ENCODE data around the gene HOXB3.
A peak's percentile ranks its signal among the peaks of the same experiment; 100 is the strongest.

HOXB3 gene

DNA sequence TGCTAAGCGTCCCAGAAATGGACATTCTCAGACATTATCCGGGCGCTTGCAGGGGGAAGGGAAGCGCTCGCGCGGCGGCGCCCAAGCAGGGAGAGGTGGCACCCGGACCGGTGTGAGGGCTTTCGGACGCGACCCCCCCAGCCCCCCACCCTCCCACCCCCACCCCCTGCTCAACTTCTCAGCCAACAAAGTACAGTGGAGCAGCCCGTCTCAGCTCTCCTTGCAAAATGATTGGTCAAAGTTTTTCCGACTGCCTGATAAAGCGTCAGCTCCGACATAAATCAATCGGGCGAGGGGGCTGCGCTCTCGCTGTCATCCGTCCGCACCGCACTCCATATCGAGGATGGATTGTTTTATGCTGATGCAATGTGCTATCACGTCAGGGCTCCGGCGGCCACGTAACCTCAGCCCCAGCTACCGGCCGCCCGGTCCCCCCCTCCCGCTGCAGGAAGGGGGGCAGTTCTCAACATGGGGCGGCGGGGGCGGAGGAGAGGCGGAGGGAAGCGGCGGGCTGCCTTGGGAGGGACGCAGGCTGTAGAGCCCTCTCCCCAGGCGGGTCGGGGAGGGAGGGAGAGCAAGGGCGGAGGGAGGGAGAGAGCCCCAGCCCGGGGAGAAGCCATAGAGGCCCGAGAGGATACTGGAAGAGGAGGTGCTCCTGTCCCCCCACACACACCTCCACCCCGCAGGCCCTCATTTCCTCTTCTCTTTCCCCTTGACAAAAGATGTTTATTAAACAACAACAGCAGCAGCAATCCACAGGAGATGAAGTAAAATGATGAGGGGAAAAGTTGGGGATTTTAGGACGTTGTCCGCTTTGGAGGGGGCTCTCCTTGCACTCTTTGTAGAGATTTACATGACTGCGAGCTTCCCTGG lies 36.4 kb upstream of the HOXB3 start, which contains the start of gene HOXB9:
Gene HOXB9, minus strand, starts transcription at position 114 of the 873 bp plus-strand sequence. Its CDS starts 89 bp downstream, at position 25.
- no peak for DNase-seq (ENCODE audit: extremely low read depth in 1 of 2, low read depth in 1 of 2)

DNA sequence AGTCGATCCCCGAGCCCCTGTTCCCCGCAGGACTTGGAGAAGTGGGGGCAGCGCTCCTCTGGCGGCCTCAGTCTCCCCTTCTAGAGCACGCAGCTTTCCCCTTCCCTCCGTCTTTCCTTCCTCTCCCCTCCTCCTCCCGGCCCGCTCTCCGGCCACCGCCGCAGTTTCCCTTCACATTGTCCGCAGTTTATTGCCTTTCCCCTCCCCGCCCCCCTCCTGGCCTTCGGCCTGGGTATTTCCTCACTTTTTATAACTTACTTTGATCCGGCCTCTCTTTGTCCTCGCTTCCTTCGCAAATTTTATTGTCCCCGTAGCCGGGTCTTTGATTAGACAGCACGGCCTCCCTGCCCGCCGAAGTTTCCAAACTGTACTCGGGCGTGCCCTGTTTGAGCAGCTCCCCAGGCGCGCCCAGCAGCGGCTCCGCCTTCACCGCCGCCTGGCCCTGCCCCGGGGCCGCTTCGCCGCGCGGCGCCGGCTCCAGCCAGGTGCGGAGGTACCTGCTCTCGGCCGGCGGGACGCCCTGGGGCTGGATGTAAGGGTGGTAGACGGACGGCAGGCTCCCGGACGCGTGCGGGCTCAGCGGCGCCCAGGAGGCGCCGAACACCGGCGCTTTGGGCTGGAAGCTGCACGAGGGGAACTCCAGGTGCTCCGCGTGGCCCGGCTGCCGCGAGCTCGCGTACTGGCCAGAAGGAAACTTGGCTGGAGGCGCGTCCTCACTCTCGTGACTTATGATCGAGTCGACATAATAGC lies 35.6 kb upstream of the HOXB3 start:
- no peak for DNase-seq (ENCODE audit: extremely low read depth in 1 of 2, low read depth in 1 of 2)

DNA sequence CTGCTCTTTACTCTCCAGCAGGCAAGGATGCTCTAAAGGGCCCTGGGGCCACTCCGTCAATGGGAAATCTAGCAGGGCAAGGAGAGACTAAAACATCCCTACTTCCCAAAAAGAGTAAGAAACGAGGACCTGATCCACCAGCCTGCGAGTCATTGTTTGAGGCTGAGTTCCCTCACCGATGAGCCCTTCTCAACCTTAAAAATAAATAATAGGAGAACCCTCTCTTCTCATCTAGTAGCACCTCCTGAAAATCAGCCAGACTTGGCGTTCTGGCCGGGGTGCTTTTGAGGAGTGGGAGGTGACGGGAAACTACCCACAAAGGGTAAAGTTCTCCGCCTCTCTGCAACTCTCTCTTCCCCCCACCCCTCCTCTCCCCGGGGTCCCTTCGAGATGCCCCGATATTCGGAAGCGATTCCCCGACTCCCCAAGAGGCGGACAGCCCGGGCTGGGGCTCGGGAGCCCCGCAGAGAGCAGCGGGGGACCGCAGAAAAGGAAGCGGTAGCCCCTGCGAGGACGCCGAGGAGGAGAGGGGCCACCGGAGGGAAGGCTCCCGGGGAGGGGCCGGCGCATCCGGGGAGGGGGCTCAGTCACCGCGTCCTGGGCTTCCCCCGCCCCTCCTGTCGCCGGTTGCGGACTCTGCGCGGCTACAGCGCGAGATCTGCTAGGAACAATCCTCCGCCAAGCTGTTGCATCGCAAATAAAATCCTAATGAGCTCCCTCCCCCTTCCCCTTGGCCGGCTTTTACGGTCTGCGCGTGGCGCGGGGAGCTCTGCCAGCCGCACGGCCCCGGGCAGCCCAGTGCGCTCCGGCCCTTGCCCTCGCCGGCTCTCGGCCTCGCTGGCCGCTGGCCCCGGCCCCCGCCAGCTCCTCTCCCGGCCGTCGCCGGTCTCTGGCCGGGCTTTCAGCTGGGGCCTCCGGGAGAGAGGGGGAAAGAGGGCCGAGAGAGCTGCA lies 34.8 kb upstream of the HOXB3 start:
- no peak for DNase-seq (ENCODE audit: extremely low read depth in 1 of 2, low read depth in 1 of 2)

DNA sequence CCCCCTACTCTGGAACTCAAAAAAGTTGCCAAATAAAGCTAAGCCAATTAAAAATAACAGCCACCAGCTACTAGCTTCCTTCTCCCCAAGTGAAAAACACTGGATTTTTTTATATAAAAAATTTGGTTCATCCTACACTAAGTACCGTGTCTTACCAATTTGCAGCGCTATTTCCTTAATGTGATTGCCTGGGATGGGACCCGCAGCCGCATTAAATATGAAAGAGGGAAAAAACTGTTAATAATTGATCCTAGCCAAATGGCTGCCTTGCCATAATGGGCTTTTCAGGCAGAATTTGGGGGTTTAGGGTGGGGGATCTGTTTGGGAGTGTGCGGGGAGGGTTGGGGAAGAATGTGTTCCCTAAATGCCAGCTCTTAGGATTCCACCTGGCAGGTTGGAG lies 34.1 kb upstream of the HOXB3 start:
- no peak for DNase-seq (ENCODE audit: extremely low read depth in 1 of 2, low read depth in 1 of 2)

DNA sequence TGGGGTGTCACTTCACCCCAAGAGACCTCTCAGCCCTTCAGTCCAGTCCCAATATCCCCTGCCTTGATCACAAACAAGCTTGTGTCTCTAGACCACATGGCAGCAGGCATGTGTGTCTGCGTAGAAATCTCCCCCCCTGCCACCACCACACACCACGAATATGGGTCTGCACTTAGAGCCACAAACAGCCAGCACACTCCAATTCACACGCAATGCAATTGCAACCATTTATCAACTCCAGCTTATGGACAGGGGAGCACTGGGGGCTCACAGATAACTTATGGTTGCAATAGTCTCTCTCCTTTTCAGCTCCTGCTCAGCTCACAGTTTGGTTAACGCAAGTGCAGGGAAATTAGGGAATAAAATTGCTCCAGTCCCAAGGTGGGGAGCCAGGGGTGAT lies 33.5 kb upstream of the HOXB3 start:
- no peak for DNase-seq (ENCODE audit: extremely low read depth in 1 of 2, low read depth in 1 of 2)

DNA sequence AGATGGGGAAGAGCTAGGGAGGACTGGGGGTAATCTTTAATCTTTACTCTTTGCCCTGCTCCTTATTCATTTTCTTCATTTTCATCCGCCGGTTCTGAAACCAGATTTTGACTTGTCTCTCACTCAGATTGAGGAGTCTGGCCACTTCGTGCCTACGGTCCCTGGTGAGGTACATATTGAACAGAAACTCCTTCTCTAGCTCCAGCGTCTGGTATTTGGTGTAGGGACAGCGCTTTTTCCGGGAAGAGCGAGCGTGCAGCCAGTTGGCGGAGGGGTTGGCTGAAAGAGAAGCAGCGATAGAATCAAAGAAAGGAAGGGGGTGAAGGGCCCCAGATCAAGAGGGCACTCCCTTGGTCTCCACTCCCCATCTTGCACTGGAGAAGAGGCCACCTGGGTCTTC lies 32.8 kb upstream of the HOXB3 start:
- no peak for DNase-seq (ENCODE audit: extremely low read depth in 1 of 2, low read depth in 1 of 2)

DNA sequence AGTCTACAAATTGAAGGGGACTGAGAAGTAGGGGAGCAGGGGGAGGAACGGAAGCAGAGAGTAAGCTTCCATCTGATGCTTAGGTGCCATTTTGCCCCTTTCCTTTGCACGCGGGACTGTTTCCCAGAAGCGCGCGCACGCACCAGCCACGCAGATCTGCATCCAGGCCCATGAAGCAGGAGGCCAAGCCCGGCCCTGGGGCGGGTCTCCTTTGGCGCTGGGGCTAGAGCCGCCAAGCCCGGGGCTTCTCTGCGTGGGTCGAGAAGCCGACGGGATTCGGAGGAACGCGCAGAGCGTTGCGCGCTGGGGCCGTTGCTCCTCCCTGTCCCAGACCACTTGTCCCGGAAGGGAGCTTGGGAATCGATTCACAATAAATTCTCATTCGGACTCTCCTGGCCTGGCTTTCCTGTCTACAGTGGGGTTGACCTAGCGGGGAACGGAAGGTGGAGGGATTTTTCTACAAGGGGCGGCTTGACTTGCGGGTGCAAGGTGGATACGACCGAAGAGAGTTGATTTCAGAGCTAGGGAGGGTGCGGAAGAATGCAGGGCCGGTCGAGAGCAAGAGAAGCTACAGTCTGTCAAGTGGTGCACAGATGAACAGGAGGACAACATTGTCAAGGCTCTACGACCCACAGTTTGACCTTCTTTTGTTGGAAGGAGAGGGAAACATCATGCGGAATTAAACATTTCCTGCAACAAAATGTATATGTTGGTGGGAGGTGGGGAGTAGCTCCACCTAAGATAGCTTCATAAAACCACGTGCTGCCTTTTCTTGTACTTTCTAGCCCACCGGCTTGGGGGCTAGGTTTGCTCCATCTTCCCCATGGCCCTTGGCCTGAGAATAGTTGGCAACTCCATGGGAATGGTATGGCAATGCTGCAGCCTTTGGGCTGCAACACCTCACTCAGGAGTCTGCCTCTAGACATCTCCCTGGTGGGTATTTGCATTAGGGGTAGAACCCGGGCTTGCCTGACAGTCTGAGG lies 31.7 kb upstream of the HOXB3 start:
- no peak for DNase-seq (ENCODE audit: extremely low read depth in 1 of 2, low read depth in 1 of 2)

DNA sequence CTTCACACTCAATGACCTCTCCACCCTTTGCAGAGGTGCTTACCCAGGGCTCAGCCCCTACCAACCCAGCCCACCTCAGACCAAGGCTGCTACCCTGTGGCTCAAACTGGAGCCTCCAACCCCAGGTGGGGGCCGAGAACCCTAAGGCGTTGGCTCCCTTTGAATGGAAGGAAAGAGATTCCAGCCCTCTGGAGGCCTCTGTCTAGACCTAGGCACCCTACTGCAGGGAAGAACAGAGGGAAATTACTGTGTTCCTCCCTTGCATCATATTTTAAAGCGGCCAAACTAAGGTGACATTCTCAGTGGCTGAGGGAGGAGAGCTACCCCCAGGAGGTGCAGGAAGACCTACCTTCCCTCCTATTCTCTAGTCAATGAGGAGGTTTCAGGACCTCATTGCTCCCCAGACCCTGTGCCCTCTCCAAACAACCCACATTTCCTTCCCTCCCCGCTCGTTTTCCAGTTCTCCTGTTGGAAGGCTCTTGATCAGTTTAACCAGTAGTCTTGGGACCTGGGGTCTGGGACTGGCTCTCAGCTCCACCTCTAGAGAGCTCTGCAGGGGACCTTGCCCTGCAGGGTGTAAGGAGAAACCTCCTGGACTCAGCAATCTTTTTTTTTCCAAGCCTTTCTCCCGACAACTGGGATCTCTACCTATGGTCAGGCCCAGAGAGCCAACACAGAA lies 30.6 kb upstream of the HOXB3 start:
- DNase-seq (ENCODE audit: extremely low read depth in 1 of 2, low read depth in 1 of 2): no peak

DNA sequence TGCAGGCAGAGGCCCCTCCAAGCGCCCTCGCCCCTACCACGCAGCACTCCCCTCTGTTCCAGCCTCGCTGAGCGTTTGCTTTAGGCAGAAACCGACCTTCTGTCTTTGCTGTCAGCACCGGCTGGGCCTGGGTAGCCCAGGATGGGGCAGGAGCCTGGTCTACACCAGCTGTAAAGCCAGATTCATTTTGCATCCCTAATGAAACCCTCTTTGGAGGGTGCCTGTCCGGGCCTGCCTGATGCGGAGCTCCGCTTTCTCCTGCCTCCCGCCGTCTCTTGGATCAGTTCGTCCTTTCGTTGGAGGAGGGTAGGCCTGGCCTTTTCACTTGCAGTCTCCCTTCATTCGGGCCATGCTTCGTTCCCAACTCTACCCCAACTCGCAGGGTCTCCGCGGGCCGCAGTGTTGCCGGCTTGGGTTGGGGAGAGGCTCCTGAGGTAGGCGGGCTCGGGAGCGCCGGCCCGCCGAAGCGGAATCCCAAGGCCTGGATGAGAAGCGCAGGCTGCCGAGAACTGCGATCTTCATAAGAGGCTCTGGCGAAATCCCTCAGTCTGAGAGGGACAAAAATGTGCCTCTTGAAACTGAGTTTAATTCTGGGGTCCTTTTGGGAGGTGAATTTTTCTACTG lies 29.9 kb upstream of the HOXB3 start:
- DNase-seq (ENCODE audit: extremely low read depth in 1 of 2, low read depth in 1 of 2): no peak

DNA sequence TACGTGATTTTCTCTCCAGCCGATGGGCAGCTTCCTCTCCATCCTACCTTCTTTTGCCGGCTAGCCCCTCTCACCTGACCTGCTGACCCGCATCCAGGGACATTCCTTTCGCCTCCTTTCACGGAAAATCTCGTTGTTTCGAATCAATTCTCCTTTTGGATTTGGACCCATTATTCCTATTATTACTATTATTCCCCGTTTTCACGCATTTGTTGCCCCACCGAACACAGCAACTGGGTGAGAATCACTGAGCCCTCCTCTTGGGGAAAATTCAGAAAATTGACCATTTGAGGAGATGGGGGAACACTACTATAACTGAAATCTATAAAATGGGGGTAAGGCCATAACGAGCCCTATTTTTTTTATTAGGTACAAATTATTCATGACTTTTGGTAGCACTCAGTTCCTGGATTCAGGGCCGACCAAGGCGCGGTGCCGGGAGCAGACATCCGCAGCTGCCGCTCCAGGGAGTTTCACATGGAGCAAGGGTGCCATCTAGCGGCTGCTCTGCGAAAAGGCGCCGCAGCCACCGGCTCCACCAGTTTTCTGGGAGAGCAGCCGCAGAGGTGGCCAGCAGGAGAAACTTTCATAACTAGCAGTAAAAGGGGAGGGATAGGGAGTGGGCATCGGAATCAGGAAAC lies 28.3 kb upstream of the HOXB3 start:
- peak; percentile 62 to 77 for DNase-seq (ENCODE audit: extremely low read depth in 1 of 2, low read depth in 1 of 2)

DNA sequence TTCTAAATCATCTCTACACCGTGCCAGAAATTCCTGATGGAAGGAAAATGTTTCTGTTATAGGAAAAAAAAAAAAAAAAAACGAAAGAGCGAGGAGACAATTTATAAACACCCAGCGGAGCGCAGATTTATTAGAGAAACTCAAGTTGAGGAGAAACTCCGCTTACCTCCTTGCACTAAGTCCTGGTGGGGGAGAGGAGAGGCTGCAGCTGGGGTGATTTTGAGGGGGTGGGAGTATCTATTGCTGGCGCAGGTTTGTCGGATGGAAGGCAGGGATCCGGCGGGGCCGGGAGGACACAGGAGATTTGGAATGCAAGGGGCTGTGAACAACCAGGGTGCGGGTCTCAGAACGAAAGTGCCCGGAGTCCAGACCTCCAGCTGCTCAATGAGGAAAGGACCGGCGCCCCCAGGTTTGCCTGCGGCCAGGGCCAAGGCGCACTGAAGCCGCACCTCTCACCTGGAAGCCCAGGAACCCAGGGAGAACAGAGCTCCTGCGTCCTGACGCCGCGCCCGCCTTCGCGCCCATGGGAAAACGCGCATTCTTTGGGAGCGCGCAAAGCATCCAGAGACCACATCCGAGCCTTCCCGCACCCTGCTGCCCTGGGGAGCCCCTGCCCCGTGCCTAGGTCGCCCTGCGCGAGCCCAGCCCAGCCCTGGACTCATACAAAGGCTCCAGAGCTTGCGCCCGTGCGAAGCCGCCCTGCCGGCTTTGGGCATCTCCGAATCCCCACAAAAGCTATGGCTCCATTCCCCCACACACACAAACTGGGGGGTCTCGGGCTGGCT lies 27.6 kb upstream of the HOXB3 start:
- no peak for DNase-seq (ENCODE audit: extremely low read depth in 1 of 2, low read depth in 1 of 2)

DNA sequence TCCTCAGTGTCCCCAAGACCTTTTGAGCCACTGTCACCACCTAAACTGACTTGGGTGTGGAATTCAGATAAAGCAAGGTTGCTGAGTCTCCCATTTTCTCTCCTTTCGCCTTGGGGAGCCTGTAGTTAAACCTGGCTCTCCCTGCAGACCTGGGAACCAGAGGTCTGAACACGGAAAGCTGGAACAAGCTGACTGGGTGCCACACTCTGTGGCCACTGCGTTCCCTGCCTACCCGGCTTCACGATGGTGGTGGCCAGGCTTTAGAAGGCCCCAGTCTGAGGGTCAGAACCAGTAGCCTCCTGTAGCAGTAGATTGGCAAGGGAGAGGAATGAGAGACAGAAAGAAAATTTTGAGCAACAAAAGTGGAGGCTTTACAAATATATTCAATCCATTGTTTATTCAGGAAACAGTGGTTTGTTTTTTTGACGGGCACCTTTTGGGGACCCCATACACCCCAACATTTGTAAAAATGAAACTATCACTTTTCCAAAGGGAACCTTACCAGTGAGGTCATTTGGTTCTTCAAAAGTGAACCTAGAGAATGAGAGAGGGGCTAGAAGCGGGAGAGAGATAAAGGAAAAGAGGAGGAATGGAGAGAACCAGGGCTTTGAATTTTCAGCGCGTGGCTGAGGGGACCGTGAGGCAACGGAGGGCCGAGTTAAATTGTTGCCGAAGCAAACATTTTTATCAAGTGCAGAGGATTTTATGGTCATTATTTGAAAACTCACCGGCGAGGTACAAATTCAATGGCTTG lies 26.9 kb upstream of the HOXB3 start:
- DNase-seq (ENCODE audit: extremely low read depth in 1 of 2, low read depth in 1 of 2): no peak

DNA sequence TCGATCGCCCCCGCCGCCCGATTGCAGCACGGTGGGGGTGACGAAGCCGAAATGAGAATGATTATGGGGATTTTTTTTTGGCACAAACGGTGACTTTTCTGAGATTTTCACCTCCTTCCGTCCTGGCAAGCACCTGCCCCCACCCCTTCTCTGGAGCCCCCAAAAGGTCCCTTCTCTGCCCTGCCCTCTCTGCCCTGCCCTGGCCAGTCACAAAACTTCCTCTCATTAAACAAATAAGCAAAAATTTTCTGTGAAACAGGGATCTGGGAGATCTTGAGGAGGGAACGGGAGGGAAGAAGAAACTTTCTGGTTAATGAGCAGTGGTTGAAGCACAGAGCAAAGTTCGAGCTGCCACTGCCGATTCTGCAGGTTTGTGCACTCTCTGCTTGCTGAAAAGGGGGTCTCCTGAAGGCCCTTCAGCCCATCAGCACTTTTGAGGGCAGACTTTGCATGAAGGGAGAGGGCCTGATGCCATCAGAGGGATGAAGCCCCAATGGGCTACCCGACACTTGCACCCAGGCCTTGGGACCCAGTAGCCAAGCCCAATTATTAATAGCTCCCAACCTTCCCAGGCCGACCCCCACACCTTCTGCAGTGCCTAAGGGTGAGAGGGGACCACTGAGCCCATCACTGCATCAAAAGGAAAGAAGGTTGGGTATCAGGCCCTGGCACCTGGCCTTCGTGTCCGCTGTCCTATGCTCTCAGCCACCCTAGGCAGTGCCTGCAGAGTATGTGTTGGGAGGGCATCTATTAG lies 26.1 kb upstream of the HOXB3 start:
- DNase-seq (ENCODE audit: extremely low read depth in 1 of 2, low read depth in 1 of 2): no peak

DNA sequence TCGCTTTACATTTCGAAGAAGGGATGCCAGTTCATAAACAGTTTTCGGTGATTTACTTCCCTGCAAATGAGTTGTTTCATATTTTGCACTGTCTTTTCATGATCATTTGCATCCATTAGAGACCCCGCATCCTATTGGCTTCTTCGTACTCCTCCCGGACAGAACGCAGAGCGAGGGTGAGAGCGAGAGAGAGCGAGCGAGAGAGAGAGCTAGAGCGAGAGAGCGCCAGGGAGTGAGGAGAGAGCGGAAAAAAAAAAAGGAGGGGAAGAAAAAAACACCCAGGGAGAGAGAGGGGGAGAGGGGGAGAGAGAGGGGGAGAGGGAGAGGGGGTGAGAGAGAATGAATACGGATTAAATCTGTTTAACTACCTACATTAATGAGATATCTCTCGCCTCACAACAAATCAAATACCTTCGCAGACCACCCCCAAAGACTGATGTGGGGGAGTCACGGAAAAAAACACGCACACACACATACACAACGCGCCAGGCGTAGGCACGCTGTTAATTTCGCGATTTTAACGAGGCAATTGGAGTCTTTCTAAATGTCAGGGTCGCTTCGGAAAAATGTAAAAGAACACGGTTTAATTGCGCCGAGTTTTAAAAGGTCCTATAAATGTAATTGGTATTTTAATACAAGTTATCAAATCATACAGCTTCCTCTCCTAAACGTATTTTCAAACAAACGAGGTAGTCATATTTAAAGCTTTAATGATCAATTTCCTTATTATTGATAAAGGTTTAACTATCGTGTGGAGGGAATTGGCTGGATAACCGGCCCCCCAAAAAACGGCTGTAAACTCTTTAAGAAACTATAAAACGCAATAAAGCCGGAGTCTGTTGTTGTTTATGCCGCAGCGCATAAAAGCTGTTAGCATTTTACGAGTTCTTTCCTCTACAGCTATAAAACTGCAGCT lies 25.3 kb upstream of the HOXB3 start, which contains the start of gene HOXB8:
Gene HOXB8, minus strand, starts transcription at position 246 of the 916 bp plus-strand sequence. CDS start 588 bp downstream, outside the sequence.
- DNase-seq (ENCODE audit: extremely low read depth in 1 of 2, low read depth in 1 of 2): no peak

Measured in activated CD8-positive, alpha-beta memory T cell treated with anti-CD3 and anti-CD28 coated beads for 1 hour (primary cell).